GM12878 (cell line): ENCODE data around the gene MSL2. TPM values are rescaled to one million over a fixed set of nuclear protein-coding genes. Genes with fewer than 3 reads are reported as not detected.

Source experiments
- ATAC-seq: fragments of 200-7000 bp; cut with Tn5 transposase; 3 replicates; pipeline ENCODE4 v1.9.1; 2020; ENCODE audit warnings: mild to moderate bottlenecking, moderate library complexity
- BruUV-seq: library from RNA; stranded (reverse); fragments of 400-500 nt; replicated peaks from 2 replicates; lab custom pipeline; 2021; lab: Mats Ljungman, UMichigan
- CTCF ChIA-PET: fragments of 300-600 bp; sonication (Branson Sonifier 250); formaldehyde crosslinking; extraction: SDS; loops from one replicate; lab custom pipeline; 2021; ENCODE audit warnings: inconsistent platforms; lab: Yijun Ruan, JAX
- POLR2A ChIA-PET: fragments of 350-600 bp; formaldehyde crosslinking; extraction: SDS; loops from one replicate; lab custom pipeline; 2021; ENCODE audit warnings: inconsistent platforms; lab: Charles Lee
- RAD21 ChIA-PET: fragments of 300-600 bp; sonication (Branson Sonifier 250); formaldehyde crosslinking; loops from one replicate; lab custom pipeline; 2023; ENCODE audit warnings: antibody characterized with exemption; ENCODE audit not compliant: unreplicated experiment; lab: Charles Lee
- SMC1A ChIA-PET: fragments of 300-600 bp; sonication (Branson Sonifier 250); formaldehyde crosslinking; loops from one replicate; lab custom pipeline; 2023; ENCODE audit not compliant: unreplicated experiment, uncharacterized antibody; lab: Charles Lee
- DNase-seq: peaks from one replicate; pipeline ENCODE4 v3.0.0-alpha.2; 2011; ENCODE audit warnings: low read depth, low spot score
- FAIRE-seq: peaks from 3 replicates; lab custom pipeline; 2011; peaks lifted over from hg19 to GRCh38; lab: Jason Lieb, UNC
- H2AFZ ChIP-seq: 2 replicates; pipeline ENCODE4 v1.6.0; 2011; ENCODE audit warnings: low read depth, low read length, control low read depth; ENCODE audit not compliant: control insufficient read depth
- H3K27ac ChIP-seq: 2 replicates; pipeline ENCODE4 v1.5.1; 2011; ENCODE audit warnings: control low read depth; ENCODE audit not compliant: control insufficient read depth, insufficient read depth
- H3K27me3 ChIP-seq, 2 experiments: replicated peaks in 1 of 2; 2 replicates each; pipeline versions ENCODE4 v1.6.0 to v1.6.1; 2011; ENCODE audit warnings: low read length in 1 of 2; ENCODE audit not compliant: control insufficient read depth in 2 of 2, insufficient read depth in 2 of 2
- H3K36me3 ChIP-seq, 2 experiments: 2 replicates each; pipeline ENCODE4 v1.5.1; 2011; ENCODE audit warnings: low read length in 1 of 2; ENCODE audit not compliant: control insufficient read depth in 2 of 2, insufficient read depth in 2 of 2
- H3K4me1 ChIP-seq: 2 replicates; pipeline ENCODE4 v1.6.1; 2011; ENCODE audit warnings: mild to moderate bottlenecking, low read length, moderate library complexity, mixed read lengths; ENCODE audit not compliant: control insufficient read depth, insufficient read depth
- H3K4me2 ChIP-seq: 2 replicates; pipeline ENCODE4 v1.6.0; 2011; ENCODE audit warnings: control low read depth; ENCODE audit not compliant: control insufficient read depth, insufficient read depth
- H3K4me3 ChIP-seq: fragments of 200-600 bp; sonication (generic); 2 replicates; pipeline ENCODE4 v1.5.1; 2016
- H3K79me2 ChIP-seq: 2 replicates; pipeline ENCODE4 v1.6.0; 2011; ENCODE audit warnings: low read length; ENCODE audit not compliant: control insufficient read depth, insufficient read depth
- H3K9ac ChIP-seq: 2 replicates; pipeline ENCODE4 v1.8.0; 2011; ENCODE audit warnings: low read length, control low read depth, mixed read lengths; ENCODE audit not compliant: control insufficient read depth, insufficient read depth
- H3K9me3 ChIP-seq: replicated peaks from 3 replicates; pipeline ENCODE4 v1.5.1; 2011; ENCODE audit warnings: mild to moderate bottlenecking, low read length; ENCODE audit not compliant: control insufficient read depth, insufficient read depth
- H4K20me1 ChIP-seq: 2 replicates; pipeline ENCODE4 v1.6.0; 2011; ENCODE audit not compliant: control insufficient read depth, insufficient read depth
- ATF7 ChIP-seq: fragments of 450-650 bp; IDR thresholded peaks from 2 replicates; pipeline ENCODE4 v1.6.1; 2016; ENCODE audit warnings: low read depth, mild to moderate bottlenecking
- CBFB ChIP-seq: IDR thresholded peaks from 2 replicates; pipeline ENCODE4 v1.6.1; 2016; ENCODE audit warnings: antibody characterized with exemption, low read depth
- HCFC1 ChIP-seq: fragments of 150-350 bp; IDR thresholded peaks from 2 replicates; pipeline ENCODE4 v1.6.1; 2014; ENCODE audit warnings: low read length
- IKZF2 ChIP-seq, 2 experiments: fragments of 450-650 bp; IDR thresholded peaks; 2 replicates each; pipeline ENCODE4 v1.6.1; 2017; ENCODE audit warnings: mild to moderate bottlenecking in 2 of 2, moderate library complexity in 2 of 2
- MEF2B ChIP-seq: fragments of 450-650 bp; IDR thresholded peaks from 2 replicates; pipeline ENCODE4 v1.6.1; 2018; ENCODE audit warnings: mild to moderate bottlenecking, moderate library complexity; ENCODE audit not compliant: partially characterized antibody, poor library complexity, severe bottlenecking
- MTA3 ChIP-seq: IDR thresholded peaks from 2 replicates; pipeline ENCODE4 v1.6.1; 2012; ENCODE audit warnings: low read length, inconsistent platforms, borderline replicate concordance
- SIN3A ChIP-seq: IDR thresholded peaks from 2 replicates; pipeline ENCODE4 v1.6.1; 2012; ENCODE audit warnings: low read depth, low read length, improper control_type of control experiment
- WGBS: methylation state at CpG from one replicate; pipeline ENCODE4 v1.1.6; 2016; ENCODE audit warnings: low lambda C conversion rate; ENCODE audit not compliant: insufficient replicate concordance, insufficient coverage; ENCODE audit errors: missing lambda C conversion rate; 5-methylcytosine and 5-hydroxymethylcytosine counted together
- in situ Hi-C: fragments of 300-500 bp; cut with MboI; formaldehyde crosslinking; loops from 9 replicates; pipeline ENCODE4 v1.14.3; 2018; ENCODE audit warnings: mixed read lengths
- intact Hi-C: fragments of 100-400 bp; cut with micrococcal nuclease; formaldehyde crosslinking; loops from one replicate; pipeline ENCODE4 v1.14.2; 2022; ENCODE audit not compliant: unreplicated experiment
- polyA plus RNA-seq, 11 experiments: library from polyadenylated mRNA; depleted of rRNA in 4 of 11; unstranded in 6 of 11; stranded (reverse) in 5 of 11; fragments of >200 nt; fragmentation: Nextera tagmentation in 4 of 11; fragmentation: Illumina TruSeq in 1 of 11; extraction: Ambion mirVana in 4 of 11; extraction: Trizol in 1 of 11; gene quantifications; 1 replicate in 1 of 11; 2 replicates in 10 of 11; pipeline versions ENCODE4 v1.2.1 to v1.2.3, GENCODE V29; 2011 to 2016; ENCODE audit warnings: inconsistent platforms in 2 of 11, missing spikeins in 2 of 11, low read depth in 1 of 11
- total RNA-seq, 4 experiments: library from RNA; depleted of rRNA in 3 of 4; stranded (reverse); fragments of >200 nt in 3 of 4; fragmentation: Illumina TruSeq in 1 of 4; extraction: Trizol in 1 of 4; gene quantifications; 2 replicates each; pipeline versions ENCODE4 v1.2.1 to v1.2.3, GENCODE V29; 2013 to 2021
- TF ChIP-seq, protein P1 (sequence below): fragments of 450-650 bp; conservative IDR thresholded peaks from 2 replicates; pipeline ENCODE4 v1.6.1; 2017; ENCODE audit warnings: mild to moderate bottlenecking, moderate library complexity
- TF ChIP-seq, protein P2 (sequence below): fragments of 150-350 bp; IDR thresholded peaks from 2 replicates; pipeline ENCODE4 v1.6.1; 2016; ENCODE audit warnings: low read depth, low read length
- TF ChIP-seq, protein P3 (sequence below): fragments of 450-650 bp; IDR thresholded peaks from 2 replicates; pipeline ENCODE4 v1.6.1; 2017; ENCODE audit warnings: low read depth, mild to moderate bottlenecking, moderate library complexity
- TF ChIP-seq, protein P4 (sequence below): IDR thresholded peaks from 2 replicates; pipeline ENCODE4 v1.6.1; 2012; ENCODE audit warnings: mild to moderate bottlenecking, low read depth, low read length

The MSL2 gene
- total and polyA plus RNA-seq, 10 of the 15 experiments (the other 5 are each of a cell fraction or from before 2014, with no cell fraction given) = 3.5 to 31.7 (median 10.5) TPM

DNA sequence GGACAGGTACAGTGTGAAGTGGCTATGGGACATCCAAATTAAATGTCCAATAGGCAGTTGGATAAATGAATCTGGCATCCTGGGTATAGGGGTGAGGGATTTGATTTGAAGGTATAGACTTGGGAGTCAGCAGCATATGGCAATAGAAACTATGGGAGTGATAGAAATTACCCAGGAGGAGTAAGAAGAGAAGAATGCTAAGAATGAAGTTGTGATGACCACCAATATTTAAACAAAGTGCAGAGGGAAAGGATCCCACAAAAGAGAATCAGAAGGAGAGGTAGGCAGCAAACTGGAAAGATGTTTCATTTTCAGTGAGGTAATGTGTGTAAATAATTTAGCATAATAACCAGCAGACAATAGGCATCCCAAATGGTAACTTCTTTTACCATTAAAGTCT, 13.8 kb upstream of the MSL2 start (continued):
- TF ChIP-seq, protein P1, sequence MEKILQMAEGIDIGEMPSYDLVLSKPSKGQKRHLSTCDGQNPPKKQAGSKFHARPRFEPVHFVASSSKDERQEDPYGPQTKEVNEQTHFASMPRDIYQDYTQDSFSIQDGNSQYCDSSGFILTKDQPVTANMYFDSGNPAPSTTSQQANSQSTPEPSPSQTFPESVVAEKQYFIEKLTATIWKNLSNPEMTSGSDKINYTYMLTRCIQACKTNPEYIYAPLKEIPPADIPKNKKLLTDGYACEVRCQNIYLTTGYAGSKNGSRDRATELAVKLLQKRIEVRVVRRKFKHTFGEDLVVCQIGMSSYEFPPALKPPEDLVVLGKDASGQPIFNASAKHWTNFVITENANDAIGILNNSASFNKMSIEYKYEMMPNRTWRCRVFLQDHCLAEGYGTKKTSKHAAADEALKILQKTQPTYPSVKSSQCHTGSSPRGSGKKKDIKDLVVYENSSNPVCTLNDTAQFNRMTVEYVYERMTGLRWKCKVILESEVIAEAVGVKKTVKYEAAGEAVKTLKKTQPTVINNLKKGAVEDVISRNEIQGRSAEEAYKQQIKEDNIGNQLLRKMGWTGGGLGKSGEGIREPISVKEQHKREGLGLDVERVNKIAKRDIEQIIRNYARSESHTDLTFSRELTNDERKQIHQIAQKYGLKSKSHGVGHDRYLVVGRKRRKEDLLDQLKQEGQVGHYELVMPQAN = no peak
- TF ChIP-seq ATF7 (no peak), MEF2B (no peak), CBFB (no peak), SIN3A (no peak)
- TF ChIP-seq, protein P2, sequence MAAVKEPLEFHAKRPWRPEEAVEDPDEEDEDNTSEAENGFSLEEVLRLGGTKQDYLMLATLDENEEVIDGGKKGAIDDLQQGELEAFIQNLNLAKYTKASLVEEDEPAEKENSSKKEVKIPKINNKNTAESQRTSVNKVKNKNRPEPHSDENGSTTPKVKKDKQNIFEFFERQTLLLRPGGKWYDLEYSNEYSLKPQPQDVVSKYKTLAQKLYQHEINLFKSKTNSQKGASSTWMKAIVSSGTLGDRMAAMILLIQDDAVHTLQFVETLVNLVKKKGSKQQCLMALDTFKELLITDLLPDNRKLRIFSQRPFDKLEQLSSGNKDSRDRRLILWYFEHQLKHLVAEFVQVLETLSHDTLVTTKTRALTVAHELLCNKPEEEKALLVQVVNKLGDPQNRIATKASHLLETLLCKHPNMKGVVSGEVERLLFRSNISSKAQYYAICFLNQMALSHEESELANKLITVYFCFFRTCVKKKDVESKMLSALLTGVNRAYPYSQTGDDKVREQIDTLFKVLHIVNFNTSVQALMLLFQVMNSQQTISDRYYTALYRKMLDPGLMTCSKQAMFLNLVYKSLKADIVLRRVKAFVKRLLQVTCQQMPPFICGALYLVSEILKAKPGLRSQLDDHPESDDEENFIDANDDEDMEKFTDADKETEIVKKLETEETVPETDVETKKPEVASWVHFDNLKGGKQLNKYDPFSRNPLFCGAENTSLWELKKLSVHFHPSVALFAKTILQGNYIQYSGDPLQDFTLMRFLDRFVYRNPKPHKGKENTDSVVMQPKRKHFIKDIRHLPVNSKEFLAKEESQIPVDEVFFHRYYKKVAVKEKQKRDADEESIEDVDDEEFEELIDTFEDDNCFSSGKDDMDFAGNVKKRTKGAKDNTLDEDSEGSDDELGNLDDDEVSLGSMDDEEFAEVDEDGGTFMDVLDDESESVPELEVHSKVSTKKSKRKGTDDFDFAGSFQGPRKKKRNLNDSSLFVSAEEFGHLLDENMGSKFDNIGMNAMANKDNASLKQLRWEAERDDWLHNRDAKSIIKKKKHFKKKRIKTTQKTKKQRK = no peak

DNA sequence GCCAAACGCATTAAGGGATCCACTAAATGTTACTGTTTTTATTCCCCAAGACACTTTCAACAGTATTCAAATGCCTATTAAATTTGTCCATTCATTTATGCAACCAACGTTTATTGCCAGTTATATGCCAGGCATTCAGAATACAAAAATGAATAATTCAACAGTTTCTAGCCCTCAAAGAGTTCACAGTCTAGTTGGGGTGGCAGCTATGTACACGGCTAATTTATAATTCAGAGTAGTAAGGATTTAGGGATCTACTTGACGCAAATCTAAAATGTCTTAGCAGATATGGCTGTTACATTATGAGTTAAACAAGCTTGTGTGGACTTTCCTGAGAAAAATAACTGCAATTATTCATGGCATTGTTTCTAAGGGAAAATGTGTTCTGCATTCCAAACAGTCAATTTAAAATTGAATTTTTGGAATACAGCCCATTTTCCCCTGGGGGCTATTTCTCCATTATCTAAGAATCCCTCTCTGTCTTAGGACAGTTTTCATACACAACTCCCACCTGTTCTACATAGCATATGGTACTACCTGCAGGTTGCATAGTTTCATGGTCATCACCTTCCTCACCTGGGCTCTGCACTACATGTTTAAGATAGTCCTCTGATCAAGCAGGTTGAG, 11.5 kb upstream of the MSL2 start:
- H3K4me2 ChIP-seq = no peak overlapping the region
- no peak overlapping the region for H3K4me3 ChIP-seq
- FAIRE-seq = no peak
- ChIA-PET CTCF (no interaction called here), RAD21 (no interaction called here), POLR2A (no interaction called here), SMC1A (interaction anchor here (2.1 kb wide), 1 partner anchor 10 kb away, joined by 5 read pairs; no protein-coding TSS in a partner anchor)
- peaks cover 0 to 2% of the 10 kb centered on the region in 2 experiments; a peak in 1 of 4 replicates for H3K27me3 ChIP-seq
- no peaks in the 10 kb centered on the region for H4K20me1 ChIP-seq
- H3K9ac ChIP-seq = no peak overlapping the region
- BruUV-seq = no TSS peak
- no peak for ATAC-seq
- in situ Hi-C loops = no loop called here
- no peaks in the 10 kb centered on the region for H3K79me2 ChIP-seq
- DNase-seq = no peak
- WGBS = 54% methylated on average over 4 of the region's 4 CpGs
- no peaks in the 10 kb centered on the region for H3K9me3 ChIP-seq
- no peaks in the 10 kb centered on the region for H3K4me1 ChIP-seq
- intact Hi-C loops = no loop called here
- no peak overlapping the region for H2AFZ ChIP-seq
- H3K27ac ChIP-seq = no peak overlapping the region
- H3K36me3 ChIP-seq = no peaks in the 10 kb centered on the region
- no peak for TF ChIP-seq IKZF2 (IDR thresholded peaks at IDR 0.05)
- no peak for TF ChIP-seq MTA3
- no peak for TF ChIP-seq HCFC1
- TF ChIP-seq, protein P3, sequence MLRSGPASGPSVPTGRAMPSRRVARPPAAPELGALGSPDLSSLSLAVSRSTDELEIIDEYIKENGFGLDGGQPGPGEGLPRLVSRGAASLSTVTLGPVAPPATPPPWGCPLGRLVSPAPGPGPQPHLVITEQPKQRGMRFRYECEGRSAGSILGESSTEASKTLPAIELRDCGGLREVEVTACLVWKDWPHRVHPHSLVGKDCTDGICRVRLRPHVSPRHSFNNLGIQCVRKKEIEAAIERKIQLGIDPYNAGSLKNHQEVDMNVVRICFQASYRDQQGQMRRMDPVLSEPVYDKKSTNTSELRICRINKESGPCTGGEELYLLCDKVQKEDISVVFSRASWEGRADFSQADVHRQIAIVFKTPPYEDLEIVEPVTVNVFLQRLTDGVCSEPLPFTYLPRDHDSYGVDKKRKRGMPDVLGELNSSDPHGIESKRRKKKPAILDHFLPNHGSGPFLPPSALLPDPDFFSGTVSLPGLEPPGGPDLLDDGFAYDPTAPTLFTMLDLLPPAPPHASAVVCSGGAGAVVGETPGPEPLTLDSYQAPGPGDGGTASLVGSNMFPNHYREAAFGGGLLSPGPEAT = no peak
- TF ChIP-seq, protein P4, sequence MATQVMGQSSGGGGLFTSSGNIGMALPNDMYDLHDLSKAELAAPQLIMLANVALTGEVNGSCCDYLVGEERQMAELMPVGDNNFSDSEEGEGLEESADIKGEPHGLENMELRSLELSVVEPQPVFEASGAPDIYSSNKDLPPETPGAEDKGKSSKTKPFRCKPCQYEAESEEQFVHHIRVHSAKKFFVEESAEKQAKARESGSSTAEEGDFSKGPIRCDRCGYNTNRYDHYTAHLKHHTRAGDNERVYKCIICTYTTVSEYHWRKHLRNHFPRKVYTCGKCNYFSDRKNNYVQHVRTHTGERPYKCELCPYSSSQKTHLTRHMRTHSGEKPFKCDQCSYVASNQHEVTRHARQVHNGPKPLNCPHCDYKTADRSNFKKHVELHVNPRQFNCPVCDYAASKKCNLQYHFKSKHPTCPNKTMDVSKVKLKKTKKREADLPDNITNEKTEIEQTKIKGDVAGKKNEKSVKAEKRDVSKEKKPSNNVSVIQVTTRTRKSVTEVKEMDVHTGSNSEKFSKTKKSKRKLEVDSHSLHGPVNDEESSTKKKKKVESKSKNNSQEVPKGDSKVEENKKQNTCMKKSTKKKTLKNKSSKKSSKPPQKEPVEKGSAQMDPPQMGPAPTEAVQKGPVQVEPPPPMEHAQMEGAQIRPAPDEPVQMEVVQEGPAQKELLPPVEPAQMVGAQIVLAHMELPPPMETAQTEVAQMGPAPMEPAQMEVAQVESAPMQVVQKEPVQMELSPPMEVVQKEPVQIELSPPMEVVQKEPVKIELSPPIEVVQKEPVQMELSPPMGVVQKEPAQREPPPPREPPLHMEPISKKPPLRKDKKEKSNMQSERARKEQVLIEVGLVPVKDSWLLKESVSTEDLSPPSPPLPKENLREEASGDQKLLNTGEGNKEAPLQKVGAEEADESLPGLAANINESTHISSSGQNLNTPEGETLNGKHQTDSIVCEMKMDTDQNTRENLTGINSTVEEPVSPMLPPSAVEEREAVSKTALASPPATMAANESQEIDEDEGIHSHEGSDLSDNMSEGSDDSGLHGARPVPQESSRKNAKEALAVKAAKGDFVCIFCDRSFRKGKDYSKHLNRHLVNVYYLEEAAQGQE = no peak
